Heart right ventricle (tissue), 16 donors: Measurements from ENCODE around the gene ELFN1. TPM values are rescaled to one million over a fixed set of nuclear protein-coding genes. Genes with fewer than 3 reads are reported as not detected.

Source experiments
- ATAC-seq, 8 donors: fragments of 200-7000 bp; cut with Tn5 transposase; one replicate each; pipeline ENCODE4 v1.9.1; 2020; ENCODE audit warnings: mild to moderate bottlenecking in 8 of 8, moderate library complexity in 8 of 8, moderate number of reproducible peaks in 1 of 8
- DNase-seq, 2 donors: peaks; one replicate each; pipeline ENCODE4 v3.0.0-alpha.2; 2020
- H3K27ac ChIP-seq, 10 donors: fragments of 200-600 bp; sonication (generic) in 2 of 10; one replicate each; pipeline versions ENCODE4 v1.5.0 to v1.8.0; 2020 to 2022; ENCODE audit warnings: mild to moderate bottlenecking in 3 of 10
- H3K27me3 ChIP-seq, 7 donors: fragments of 200-600 bp; one replicate each; pipeline ENCODE4 v1.8.0; 2021 to 2022; ENCODE audit warnings: mild to moderate bottlenecking in 2 of 7
- H3K36me3 ChIP-seq, 9 donors: fragments of 200-600 bp; sonication (generic) in 1 of 9; one replicate each; pipeline versions ENCODE4 v1.5.0 to v1.8.0; 2020 to 2022; ENCODE audit warnings: mild to moderate bottlenecking in 2 of 9
- H3K4me1 ChIP-seq, 9 donors: fragments of 200-600 bp; sonication (generic) in 1 of 9; one replicate each; pipeline versions ENCODE4 v1.5.0 to v1.8.0; 2020 to 2022; ENCODE audit warnings: mild to moderate bottlenecking in 4 of 9
- H3K4me3 ChIP-seq, 10 donors: fragments of 200-600 bp; sonication (generic) in 2 of 10; one replicate each; pipeline versions ENCODE4 v1.5.0 to v1.8.0; 2020 to 2022; ENCODE audit warnings: mild to moderate bottlenecking in 7 of 10, moderate library complexity in 2 of 10
- H3K9me3 ChIP-seq, 11 donors: fragments of 200-600 bp in 10 of 11; sonication (generic) in 2 of 11; one replicate each; pipeline versions ENCODE4 v1.5.0 to v1.8.0; 2013 to 2022; ENCODE audit warnings: mild to moderate bottlenecking in 2 of 11, control low read depth in 1 of 11, moderate library complexity in 1 of 11
- CTCF ChIP-seq, 9 donors: fragments of 200-600 bp; sonication (generic) in 2 of 9; IDR thresholded peaks; one replicate each; pipeline versions ENCODE4 v1.5.0 to v1.8.0; 2021 to 2022; ENCODE audit warnings: antibody characterized with exemption in 9 of 9, mild to moderate bottlenecking in 5 of 9, moderate library complexity in 1 of 9
- WGBS, 2 donors: extraction: QIAGEN DNeasy Blood & Tissue Kit; methylation state at CpG; one replicate each; pipeline ENCODE4 v1.1.7; 2013; ENCODE audit warnings: inconsistent platforms in 1 of 2; 5-methylcytosine and 5-hydroxymethylcytosine counted together
- intact Hi-C, 10 donors: fragments of 100-400 bp; cut with DNase I; formaldehyde crosslinking; loops; one replicate each; pipeline versions ENCODE4 v1.11.1 to v1.14.2; 2022
- polyA plus RNA-seq, 2 donors: library from polyadenylated mRNA; stranded (reverse); fragments of 200-250 nt; gene quantifications; one replicate each; pipeline ENCODE4 v1.2.3, GENCODE V29; 2013
- total RNA-seq, 10 donors: library from RNA; stranded (reverse); fragmentation: NEBNext Ultra II Directional in 3 of 10; extraction: Animal tissue kit (Norgen Biotek cat#: 25700) in 3 of 10; gene quantifications; one replicate each; pipeline versions ENCODE4 v1.2.1 to v1.2.4, GENCODE V29; 2021 to 2023
- donor health status: Arrhythmogenic right ventricular cardiomyopathy.
- donor health status: ischemic (EF 13 %, LVEDD 7.1; RV severe dilation, severe dysfunction).
- donor health status: healthy with polysubstance abuse.
- donor health status: DM: no; HTN: yes; CAD: no.
- donor health status: DM: no; HTN: no; CAD: no.
- donor health status: ischemic (EF 25% LVEDD 6.9; RV normal size, moderate dysfunction).
- donor health status: ischemic (EF 25% LVEDD 5.7; RV mildly dilated, moderate dysfunction).
- donor health status: healthy.
- donor health status: DM: yes; HTN: yes; CAD: no.
- donor health status: Ischemic cardiomyopathy.
- donor health status: ischemic (EF 35%, LVEDD 5.7; RV mildly dilated, moderate dysfunction).
- donor health status: nonischemic (EF 11% LVEDD 7.7; RV severe dilation, severe dysfunction).
- donor health status: DM: yes; HTN: yes; CAD: no.
- donor health status: PGD.
- donor health status: ischemic (EF 29% LVEDD 5.4; RV normal size, mild dysfunction).
- donor health status: nonischemic (EF 23%, LVEDD 6.1; RV moderate dilation, normal function).

Gene ELFN1
- total and polyA plus RNA-seq, 12 donors: 3.0 to 9.5 (median 6.0) TPM

- TF ChIP-seq CTCF (IDR thresholded peaks at IDR 0.05): no peak
- intact Hi-C loops: no loop called here
- no peak overlapping the region for H3K4me3 ChIP-seq
- WGBS, 2 donors: 79 to 85% methylated on average over 7 to 8 of the region's 8 CpGs
- ATAC-seq (no peak), DNase-seq (no peak)
- no peaks in the 10 kb centered on the region for H3K9me3 ChIP-seq
- no peak overlapping the region for H3K27ac ChIP-seq
- H3K4me1 ChIP-seq: peaks cover 0 to 11% (median 8%) of the 10 kb centered on the region in 9 donors
- H3K36me3 ChIP-seq: no peaks in the 10 kb centered on the region
- no peaks in the 10 kb centered on the region for H3K27me3 ChIP-seq
Measured at GRCh38 chr7:1736830-1737229, 66.8 kb downstream of the ELFN1 start.

- ATAC-seq (no peak), DNase-seq (no peak)
- Histone ChIP-seq H3K4me1 (peaks cover 0 to 16% (median 15%) of the 10 kb centered on the region in 9 donors), H3K4me3 (no peak overlapping the region), H3K27ac (no peak overlapping the region), H3K9me3 (no peaks in the 10 kb centered on the region), H3K27me3 (no peaks in the 10 kb centered on the region), H3K36me3 (no peaks in the 10 kb centered on the region)
- intact Hi-C loops: no loop called here
- no peak for TF ChIP-seq CTCF (IDR thresholded peaks at IDR 0.05)
- WGBS, 2 donors: 85 to 86% methylated on average over 10 of the region's 10 CpGs
Measured at GRCh38 chr7:1737523-1737922, 67.4 kb downstream of the ELFN1 start.

- ATAC-seq (no peak), DNase-seq (no peak)
- WGBS, 2 donors: 93 to 94% methylated on average over 20 of the region's 20 CpGs
- H3K27ac ChIP-seq: no peak overlapping the region
- no peaks in the 10 kb centered on the region for H3K36me3 ChIP-seq
- H3K4me1 ChIP-seq: peaks cover 0 to 20% (median 19%) of the 10 kb centered on the region in 9 donors
- intact Hi-C loops: no loop called here
- H3K9me3 ChIP-seq: no peaks in the 10 kb centered on the region
- H3K4me3 ChIP-seq: no peak overlapping the region
- peaks cover 0 to 2% (median 0%) of the 10 kb centered on the region in 7 donors for H3K27me3 ChIP-seq
- no peak for TF ChIP-seq CTCF (IDR thresholded peaks at IDR 0.05)
Measured at GRCh38 chr7:1737956-1738355, 67.9 kb downstream of the ELFN1 start.

- H3K4me1 ChIP-seq: peaks cover 3 to 26% (median 24%) of the 10 kb centered on the region in 9 donors
- DNase-seq (no peak), ATAC-seq (no peak)
- no peaks in the 10 kb centered on the region for H3K9me3 ChIP-seq
- H3K4me3 ChIP-seq: no peak overlapping the region
- H3K36me3 ChIP-seq: no peaks in the 10 kb centered on the region
- intact Hi-C loops: no loop called here
- no peak overlapping the region for H3K27ac ChIP-seq
- H3K27me3 ChIP-seq: peaks cover 0 to 5% (median 0%) of the 10 kb centered on the region in 7 donors
- no peak for TF ChIP-seq CTCF (IDR thresholded peaks at IDR 0.05)
- 77 to 87% methylated on average over 11 of the region's 11 CpGs for WGBS, 2 donors
Measured at GRCh38 chr7:1738511-1738910, 68.4 kb downstream of the ELFN1 start.
